Stimulated activated CD4-positive, alpha-beta T cell treated with anti-CD3 and anti-CD28 coated beads, Interleukin-1b, Interleukin-23, amount 100 ng/mL, for 1 hour (primary cell): ENCODE data around the gene POLA1.

ENCODE experiments used
- DNase-seq, 2 donors: peaks; one replicate each; pipeline ENCODE4 v3.0.0-alpha.2; 2020; ENCODE audit warnings: low read depth in 2 of 2

POLA1 gene

DNA sequence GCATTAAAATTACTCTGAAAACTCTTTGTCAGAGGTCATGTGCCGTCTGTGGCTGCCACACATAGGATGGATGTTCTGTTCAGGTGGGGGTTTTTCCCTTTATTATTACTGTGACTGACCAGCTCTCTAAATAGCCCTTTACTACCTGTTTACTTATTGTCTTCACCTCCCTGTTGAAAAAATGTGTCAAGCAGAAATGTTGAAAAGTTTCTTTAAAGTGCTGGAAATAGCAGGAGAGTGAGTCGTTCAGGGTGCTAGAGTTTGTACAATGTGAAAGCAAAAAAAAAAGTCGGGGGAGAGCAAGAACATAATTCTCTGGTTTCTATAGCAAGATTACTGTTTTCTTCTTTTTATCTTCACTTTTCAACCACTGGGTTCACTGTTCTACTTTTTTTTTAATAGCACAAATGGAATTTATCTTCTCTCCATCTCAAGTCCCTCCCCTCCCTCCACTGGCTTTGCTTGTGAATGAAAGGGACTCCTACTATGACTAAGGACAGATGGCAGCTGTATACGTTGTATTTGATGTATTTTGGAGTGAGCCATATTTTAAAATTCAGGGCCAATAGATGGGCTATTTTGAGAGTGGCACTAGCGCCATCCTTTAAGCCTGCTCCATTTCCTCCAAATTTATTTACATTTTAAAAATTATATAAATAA, 288.7 kb downstream of the POLA1 start:
- DNase-seq: no peak

DNA sequence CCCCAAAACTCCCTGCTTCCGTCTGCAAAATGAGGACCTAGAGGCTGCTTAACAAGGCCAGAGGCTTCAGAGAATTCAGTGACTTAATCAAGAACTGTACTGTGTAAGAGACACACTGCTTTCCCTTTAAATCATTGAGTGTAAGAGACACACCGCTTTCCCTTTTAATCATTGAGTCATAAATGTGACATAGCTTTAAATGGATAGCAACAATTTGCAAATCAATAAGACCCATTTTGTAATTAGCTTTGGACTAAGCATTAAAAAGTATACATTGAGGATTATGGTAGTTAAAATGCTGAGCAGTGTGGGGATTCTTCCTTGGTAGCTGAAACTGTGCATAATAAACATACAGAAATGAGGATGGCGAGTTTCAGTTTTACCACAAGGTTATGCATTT, 290.2 kb downstream of the POLA1 start:
- no peak for DNase-seq

DNA sequence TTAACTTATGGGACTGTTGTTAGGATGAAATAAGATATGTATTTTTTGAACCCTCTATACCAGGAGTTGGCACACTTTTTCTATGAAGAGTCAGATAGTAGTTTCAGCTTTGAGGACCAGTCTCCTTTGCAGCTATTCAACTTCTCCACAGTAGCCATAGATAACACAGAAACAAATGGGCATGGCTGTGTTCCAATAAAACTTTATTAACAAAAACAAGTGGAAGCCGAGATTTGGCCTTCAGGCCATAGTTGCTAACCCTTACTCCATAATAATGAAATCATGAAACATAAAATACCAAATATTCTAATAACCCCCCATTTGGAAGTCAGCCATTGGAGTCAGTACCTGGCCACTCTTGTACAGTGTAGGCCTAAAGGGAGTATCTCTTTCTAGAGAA, 291.4 kb downstream of the POLA1 start:
- no peak for DNase-seq

DNA sequence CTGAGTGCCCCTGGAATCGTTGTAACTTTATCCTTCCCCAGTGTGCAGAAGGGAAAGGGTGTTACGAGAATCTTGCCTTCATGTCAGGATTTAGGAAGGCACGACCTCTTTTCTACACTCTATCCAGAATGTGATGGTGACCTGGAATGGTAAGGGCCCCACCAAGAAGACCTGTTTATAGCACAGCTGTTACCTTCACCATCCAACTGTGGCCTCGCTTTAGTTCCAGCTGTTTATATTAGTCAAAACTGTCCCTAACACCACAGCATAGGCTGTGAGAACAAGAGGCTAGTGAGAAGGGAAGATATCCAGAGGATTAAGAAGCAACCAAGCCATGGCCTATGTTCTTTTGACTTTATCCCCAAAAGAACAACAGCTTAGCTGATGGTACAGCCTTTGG, 294.0 kb downstream of the POLA1 start:
- no peak for DNase-seq

DNA sequence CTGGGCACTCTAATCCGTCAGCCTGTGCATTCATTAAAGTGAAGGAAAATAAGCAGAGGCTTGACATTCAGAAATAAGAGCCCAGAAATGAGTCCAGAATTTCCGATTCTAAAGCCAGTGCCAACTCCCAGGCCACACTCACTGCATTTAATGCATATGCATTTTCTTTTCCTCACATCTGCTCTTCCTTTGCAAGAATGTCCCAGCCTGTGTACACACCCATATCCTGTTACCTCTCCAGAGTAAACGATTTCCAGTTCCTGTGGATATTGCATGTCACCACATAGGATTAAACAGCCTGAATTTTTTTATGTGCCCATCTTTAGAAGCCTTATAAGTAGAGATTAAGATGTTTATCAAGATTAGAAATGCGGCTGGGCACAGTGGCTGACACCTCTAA, 294.6 kb downstream of the POLA1 start:
- DNase-seq: no peak

DNA sequence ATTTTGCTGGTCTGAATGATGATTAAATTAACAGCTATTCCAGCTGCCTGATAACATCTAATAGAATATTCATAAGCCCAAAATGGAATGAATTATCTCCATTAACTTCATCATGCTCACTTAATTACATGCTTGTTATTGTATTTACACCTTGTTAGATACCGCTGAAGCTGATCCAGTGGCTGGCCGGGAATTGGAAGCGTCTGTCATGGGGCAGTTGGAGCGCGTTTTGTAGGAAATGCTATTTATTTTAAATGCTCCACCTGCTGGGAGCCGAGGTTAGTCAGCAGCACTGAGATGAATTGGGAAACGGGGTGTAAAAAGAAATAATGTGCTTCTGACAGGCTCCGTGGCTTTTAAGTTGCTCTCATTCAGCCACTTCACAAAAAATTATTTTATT, 296.8 kb downstream of the POLA1 start:
- no peak for DNase-seq

DNA sequence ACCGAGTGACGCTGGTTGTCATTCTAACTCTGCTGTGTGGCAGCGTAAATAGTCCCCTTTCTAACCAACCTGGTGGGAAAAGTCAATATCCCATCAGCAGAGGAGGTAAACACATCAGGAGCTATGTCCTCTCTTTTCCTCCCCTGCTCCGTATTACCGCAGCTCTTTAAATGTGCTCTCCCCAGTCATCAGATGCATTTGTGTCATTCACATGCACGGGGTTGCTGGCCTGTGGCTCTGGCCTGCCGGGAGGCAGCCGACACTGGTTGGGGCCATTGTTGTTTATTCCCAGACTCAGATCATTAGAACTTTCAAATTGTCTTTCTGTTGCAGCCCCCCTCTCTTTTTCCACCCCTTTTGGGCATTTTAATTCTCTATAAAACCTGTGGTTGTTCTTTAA, 300.2 kb downstream of the POLA1 start:
- DNase-seq: no peak

DNA sequence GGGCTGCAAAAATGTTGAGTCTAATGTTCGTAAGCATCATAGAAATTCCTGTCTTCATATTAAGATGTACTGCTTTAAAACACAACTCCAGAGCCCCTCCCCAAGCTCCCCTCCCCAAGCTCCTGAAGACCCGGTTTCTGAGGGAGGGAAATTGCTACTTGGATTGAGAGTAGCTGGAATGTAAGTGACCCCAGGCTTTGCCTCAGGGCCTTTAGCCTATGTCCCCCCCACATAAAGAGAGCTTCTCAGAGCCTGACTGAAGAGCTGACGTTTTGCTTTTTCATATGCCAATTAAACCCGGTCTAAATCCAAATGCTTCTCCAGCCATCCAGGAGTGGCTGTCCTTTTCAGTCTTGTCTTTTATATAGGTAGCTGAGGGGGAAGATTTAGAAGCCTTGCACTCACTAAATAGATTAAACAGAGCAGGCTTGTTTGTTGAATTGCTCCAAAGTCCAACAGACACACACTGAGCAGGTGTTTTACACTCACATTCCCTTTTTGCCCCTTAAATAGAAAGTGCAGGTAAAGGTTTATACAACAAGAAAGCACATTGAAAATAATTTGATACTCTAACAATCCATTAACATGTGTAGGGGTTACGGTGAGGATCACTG, 302.5 kb downstream of the POLA1 start:
- no peak for DNase-seq

DNA sequence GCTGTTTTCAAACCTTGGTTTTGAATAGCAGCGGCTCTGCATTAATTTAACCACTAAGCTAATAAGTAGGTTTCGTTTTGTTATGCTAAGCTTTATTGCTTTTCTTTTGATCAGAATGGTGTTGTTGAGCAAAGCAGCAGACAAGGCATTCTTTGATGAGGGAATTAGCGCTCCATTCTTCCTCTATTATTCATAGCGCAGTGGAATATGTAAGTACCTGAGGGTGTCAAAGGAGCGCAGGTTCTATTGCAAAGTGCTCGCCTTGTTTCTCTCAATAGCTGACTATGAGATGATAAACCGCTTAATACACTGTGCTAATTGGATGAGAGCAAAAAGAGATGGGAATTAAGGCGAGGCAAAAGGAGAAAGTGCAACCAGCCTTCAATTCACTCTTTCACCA, 305.8 kb downstream of the POLA1 start:
- no peak for DNase-seq

DNA sequence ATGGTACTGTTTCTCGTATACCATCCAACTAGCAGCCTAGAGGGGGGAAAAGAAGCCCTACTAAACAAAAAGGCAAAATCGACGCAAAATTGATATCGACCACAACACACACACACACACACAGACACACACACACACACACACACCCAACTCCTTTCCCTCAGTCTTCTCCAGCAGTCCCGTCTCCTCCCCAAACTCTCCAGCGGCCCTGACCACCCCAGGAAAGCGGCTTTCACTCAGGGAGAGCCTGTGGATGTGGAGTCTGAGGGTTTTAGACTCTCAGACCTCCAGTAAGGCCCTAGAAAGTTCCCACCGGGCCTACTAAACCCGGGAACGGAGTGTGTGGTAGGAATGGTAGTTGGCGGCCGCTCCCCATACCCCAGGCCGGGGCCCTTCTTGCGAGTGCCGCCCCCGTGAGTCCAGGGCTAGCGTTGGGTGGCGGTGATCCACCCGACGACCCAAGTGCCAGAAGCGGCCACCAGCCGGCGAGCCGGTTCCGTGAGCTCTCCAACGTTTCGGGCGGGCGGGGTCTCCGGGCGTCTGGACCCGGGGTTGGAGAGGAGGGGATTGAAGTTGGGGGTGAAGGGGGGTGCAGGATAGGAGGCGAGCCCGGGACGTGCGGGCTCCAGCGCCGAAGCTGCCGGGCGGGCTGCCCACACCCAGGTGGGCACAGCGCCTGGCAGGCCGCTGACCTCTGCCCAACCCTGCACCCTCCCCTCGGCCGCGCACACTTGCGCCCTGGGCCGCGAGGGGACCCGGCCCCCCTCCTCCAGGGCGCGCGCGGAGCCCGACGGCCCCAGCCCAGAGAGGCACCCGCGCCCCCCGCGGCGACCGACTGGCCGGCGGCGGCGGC, 308.3 kb downstream of the POLA1 start:
- no peak for DNase-seq

DNA sequence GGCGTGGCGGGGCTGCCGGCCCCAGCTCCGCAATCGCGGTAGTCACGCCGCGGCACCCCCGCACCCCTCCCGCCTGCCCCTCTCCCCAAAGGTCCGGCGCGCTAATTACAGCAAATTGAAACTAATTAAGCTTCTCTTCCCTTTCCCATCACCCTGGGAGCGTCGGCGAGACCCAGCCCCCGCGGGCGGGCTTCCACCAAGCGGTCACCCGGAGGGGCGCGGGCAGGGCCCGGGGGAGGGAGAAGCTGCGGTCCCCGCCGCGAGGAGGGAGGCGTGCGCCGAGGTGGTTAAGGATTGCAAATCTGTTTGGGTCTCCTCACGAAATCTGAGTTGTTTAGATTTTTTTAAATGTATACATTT, 308.9 kb downstream of the POLA1 start:
- no peak for DNase-seq

DNA sequence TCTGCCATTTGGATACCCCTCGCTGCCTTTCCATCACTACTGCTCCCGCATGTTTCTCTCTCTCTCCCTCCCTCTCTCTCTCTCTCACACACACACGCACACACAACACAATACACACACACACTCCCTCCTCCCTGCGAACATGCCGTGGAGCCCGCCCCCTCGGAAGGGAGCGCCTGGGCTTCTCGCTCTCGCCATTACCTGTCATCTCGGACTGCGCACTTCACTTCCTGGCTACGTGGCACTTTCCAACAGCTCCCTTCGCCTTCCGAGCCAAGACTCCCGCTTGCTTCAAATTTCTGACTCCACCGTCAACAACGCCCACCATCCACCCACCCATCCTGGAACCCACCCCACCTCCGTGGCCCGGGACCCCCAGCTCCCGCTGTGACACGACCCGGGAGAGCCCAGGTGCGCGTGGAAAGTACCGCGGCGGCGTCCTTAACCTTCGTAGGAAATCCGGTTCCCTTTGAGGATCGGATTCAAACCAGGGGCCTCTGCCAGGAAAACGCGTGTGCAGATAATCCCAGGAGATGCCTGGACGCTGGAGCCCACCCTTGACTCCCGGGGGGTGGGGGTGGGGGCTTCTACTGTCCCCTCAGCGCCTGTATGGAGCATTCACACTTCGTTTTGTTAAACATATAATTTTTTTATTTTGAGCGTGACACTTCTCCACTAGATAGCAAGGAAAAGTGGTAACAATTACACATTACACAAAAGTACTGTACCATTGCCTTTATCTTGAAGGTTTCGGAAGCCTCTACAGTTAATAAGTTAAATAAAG, 309.5 kb downstream of the POLA1 start:
- no peak for DNase-seq

DNA sequence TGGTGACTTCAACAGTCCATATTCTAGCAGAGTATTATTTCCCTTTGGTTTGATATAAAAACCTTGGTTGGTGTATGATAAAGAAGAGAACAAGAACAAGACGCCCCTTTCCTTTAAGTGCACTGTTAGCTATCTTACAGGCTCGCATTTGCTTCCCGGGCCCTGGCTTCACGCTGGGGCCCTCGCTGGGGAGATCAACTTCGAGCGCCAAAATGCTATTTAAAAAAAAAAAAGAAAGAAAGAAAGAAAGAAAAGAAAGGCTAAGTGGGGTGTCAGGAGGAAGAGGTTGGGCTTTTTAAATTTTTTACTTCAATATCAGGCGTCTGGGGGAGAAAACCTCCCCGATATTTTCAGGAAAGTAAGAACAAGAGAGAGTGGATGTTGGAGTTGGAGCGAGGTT, 310.3 kb downstream of the POLA1 start:
- no peak for DNase-seq

DNA sequence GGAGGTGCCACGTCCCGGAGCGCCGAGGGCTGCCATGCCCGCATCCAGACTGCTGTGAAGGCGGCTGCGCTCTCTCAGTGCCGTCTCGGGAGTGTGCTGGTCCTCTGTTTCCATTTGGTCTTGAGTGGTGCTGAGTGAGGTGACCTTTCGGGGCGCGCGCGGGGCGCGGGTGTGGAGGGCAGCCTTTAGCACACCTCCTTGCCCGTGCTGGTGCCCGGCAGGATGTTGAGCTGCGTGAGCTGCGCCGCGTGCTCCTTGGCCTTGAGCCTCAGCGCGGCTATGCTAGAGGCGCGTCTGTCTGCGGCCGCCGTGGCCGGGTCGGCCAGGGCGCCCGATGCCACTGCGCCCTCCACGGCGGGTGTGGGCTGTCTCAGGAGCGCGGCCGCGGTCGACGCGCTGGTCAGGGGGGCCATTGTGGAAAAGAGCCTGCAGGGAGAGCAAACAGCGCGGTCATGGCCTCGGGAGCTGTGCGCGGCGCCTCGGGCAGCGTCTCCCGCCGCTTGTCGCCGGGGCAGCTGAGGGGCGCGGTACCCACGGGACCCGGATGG, 310.8 kb downstream of the POLA1 start:
- DNase-seq: no peak

DNA sequence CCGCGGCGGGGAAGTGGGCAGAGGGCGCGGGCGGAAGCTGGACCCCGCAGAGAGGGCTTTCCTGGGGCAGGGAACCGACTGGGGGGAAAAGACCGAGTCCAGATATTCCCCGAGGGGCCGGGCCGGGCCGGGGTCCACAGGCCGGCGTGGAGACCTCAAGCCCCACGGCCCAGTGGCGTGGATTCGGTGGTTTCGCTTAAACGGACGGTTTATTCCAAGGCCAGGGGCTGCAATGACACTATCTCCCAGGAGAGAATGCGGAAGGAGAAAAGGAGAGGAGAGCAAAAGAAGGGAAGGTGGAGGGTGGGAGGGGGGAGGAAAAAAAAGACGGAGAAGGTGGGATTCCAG, 311.3 kb downstream of the POLA1 start:
- no peak for DNase-seq

DNA sequence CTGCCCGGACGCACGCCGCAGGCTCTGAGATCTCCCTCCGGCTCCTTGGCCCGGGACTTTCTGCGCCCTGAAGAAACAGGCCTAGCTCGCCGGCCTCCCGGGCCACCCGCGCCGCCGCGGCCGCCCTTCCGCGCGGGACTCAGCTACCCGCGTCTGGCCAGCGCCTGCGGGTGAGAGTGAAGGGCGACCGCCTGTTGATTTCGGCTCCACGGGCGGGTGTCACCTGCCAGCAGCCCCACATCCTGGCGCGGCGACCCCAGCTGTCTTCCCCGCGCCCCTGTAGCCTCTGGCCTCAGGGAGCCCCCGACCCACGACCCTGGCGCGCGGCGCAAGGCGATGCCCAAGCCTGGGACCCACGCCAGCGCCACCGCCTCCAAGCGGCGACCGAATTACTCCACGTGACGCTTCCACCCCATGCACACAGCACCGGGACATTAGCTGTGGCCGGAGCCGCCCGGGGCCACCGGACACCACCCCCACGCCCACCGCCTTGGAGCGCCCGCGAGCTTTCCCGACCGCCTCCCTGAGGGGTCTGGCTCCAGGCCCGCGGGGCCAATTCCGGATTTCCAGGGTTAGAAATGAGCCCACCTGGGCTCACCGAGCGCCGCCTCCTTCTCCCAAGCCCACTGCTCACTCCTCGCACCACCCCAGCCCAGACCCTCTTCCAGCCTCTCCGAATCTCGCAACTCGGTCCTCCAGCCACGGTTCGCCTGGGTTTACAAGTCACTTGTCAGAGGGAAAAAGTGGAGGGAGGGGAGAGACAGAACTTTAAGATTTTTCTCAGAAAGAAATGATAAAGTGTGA, 311.9 kb downstream of the POLA1 start:
- no peak for DNase-seq

DNA sequence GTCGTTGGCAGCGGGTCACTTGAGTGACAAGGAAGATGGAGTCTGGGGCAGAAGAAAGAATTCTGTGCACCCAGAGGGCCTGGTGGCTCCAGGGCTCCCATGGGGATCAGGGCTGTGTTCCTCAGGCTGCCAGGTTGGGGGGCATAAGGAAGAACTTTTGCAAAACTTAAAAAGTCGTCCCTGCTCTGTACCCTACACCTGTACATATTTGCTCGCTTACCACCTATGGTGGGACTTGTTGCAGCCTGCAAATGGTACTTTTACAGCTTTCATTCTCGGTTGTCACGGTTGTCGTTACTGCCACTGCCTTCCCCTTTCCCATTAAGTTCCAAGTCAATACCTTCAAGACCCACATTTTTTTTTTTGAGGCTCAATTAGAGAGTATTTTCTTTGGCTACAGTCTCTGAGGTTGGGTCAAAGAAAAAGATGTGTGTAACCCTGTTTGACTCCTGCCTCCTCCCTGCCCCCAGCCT, 312.9 kb downstream of the POLA1 start:
- DNase-seq: no peak

DNA sequence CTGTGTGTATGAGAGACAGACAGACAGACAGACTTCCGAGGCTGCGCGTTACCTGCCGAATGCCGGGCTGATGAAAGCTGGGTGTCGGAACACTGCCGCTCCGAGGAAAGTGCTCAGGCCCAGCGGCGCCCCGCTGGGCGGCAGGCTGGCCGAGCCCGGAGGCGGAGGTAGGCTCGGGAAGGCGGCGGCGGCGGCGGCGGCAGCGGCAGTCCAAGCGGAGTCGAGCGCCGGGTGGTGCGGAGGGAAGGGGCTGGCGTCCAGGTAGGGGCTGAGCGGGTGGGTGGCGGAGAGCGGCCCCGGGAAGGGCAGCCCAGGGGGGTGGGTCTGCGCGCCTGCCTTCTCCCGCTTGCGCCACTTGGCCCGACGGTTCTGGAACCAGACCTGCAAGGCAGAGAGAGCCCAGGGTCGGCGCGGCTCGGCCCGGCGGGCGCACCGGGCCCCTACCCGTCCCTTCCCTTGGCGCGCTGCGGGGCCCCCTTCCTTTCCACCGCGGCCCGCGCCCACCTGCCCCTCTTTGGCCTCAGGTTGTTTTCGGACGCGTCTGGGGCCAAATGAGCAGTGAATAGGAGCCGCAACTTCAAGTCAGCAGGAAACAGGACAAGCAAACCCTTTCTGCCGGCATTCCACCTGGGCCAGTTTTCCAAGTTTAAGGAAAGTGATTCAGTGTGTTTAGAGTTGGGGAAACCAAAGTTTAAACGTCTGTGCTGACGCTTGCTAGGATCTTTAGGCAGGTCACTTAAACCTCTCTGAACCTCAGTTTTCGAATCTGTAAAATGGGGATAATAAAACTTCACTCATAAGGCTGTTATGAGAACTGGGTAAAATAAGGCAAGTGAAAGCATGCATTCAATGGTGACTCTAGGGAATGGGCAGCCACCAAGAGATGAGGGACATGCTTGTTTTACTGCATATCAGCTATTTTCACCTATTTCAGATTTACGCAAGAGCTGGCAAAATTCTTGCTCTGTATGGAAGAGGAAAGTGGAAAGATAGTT, 313.6 kb downstream of the POLA1 start:
- no peak for DNase-seq

DNA sequence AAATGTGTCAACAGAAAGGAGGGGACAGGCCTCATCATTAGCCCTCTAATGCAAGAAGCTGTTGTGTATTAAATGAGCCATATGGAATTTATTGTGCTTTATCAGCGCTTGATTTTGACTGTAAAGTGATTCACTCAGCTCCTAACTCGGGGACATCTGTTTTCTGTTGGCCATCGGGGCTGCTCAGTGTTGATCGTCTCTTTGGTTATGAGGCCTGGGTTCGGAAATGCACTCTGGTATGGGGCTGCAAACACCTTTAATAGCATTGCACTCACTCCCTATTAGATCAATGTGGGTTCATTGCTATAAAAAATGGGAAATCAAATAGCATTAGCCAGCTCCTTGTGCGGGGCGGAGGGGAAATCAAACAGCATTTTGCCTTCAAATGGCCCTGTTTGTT, 315.7 kb downstream of the POLA1 start:
- no peak for DNase-seq
